GM23338 (cell line): ENCODE measurements around the gene NFKB1. TPM values are rescaled to one million over a fixed set of nuclear protein-coding genes. Genes with fewer than 3 reads are reported as not detected.

ENCODE experiments used
- ATAC-seq: fragments of 200-7000 bp; cut with Tn5 transposase; 3 replicates; pipeline ENCODE4 v1.9.1; 2020
- DNase-seq: peaks from one replicate; pipeline ENCODE4 v3.0.0-alpha.2; 2015; ENCODE audit warnings: low spot score
- H2AFZ ChIP-seq: fragments of 200-600 bp; sonication (generic); 2 replicates; pipeline ENCODE4 v1.8.0; 2016; ENCODE audit warnings: antibody characterized with exemption, mild to moderate bottlenecking, moderate library complexity
- H3F3A ChIP-seq: fragments of 200-600 bp; sonication (generic); replicated peaks from 2 replicates; pipeline ENCODE4 v1.8.0; 2017; ENCODE audit warnings: antibody characterized with exemption, mixed run types, low read depth
- H3K27ac ChIP-seq: fragments of 200-600 bp; sonication (generic); 2 replicates; pipeline ENCODE4 v1.6.1; 2016; ENCODE audit warnings: low read depth
- H3K27me3 ChIP-seq: fragments of 200-600 bp; sonication (generic); 2 replicates; pipeline ENCODE4 v1.8.0; 2016; ENCODE audit warnings: mild to moderate bottlenecking, mixed run types, moderate library complexity; ENCODE audit not compliant: insufficient read depth
- H3K36me3 ChIP-seq: fragments of 200-600 bp; sonication (generic); 2 replicates; pipeline ENCODE4 v1.8.0; 2016; ENCODE audit warnings: mild to moderate bottlenecking; ENCODE audit not compliant: insufficient read depth
- H3K4me1 ChIP-seq: fragments of 200-600 bp; sonication (generic); 2 replicates; pipeline ENCODE4 v1.8.0; 2016; ENCODE audit warnings: mild to moderate bottlenecking, moderate library complexity; ENCODE audit not compliant: insufficient read depth
- H3K4me2 ChIP-seq: fragments of 200-600 bp; sonication (generic); 2 replicates; pipeline ENCODE4 v1.7.1; 2017; ENCODE audit warnings: mixed run types
- H3K4me3 ChIP-seq: fragments of 200-600 bp; sonication (generic); 2 replicates; pipeline ENCODE4 v1.6.1; 2016; ENCODE audit warnings: mixed run types
- H3K79me2 ChIP-seq: fragments of 200-600 bp; sonication (generic); replicated peaks from 2 replicates; pipeline ENCODE4 v1.8.0; 2017; ENCODE audit warnings: mild to moderate bottlenecking; ENCODE audit not compliant: insufficient read depth
- H3K9me2 ChIP-seq: fragments of 200-600 bp; sonication (generic); 2 replicates; pipeline ENCODE4 v1.8.0; 2017; ENCODE audit not compliant: insufficient read depth
- H4K20me1 ChIP-seq: fragments of 200-600 bp; sonication (generic); replicated peaks from 2 replicates; pipeline ENCODE4 v1.8.0; 2017; ENCODE audit warnings: mild to moderate bottlenecking; ENCODE audit not compliant: insufficient read depth
- H3K27ac Mint-ChIP-seq: 2 replicates; pipeline ENCODE4 v1.8.0; 2020; ENCODE audit warnings: inconsistent platforms, mild to moderate bottlenecking, moderate library complexity, mixed read lengths
- H3K27me3 Mint-ChIP-seq: 3 replicates; pipeline ENCODE4 v1.8.0; 2022; ENCODE audit warnings: low read depth, mild to moderate bottlenecking, moderate library complexity, mixed read lengths, inconsistent platforms; ENCODE audit not compliant: insufficient read depth, poor library complexity
- H3K36me3 Mint-ChIP-seq: 3 replicates; pipeline ENCODE4 v1.8.0; 2021; ENCODE audit warnings: low read depth, mild to moderate bottlenecking, inconsistent platforms, moderate library complexity, mixed read lengths
- H3K4me1 Mint-ChIP-seq: 3 replicates; pipeline ENCODE4 v1.8.0; 2020; ENCODE audit warnings: mild to moderate bottlenecking, inconsistent platforms, mixed read lengths
- H3K4me3 Mint-ChIP-seq: 3 replicates; pipeline ENCODE4 v1.8.0; 2021; ENCODE audit warnings: moderate library complexity, mild to moderate bottlenecking, inconsistent platforms, mixed read lengths
- H3K9me3 Mint-ChIP-seq: 3 replicates; pipeline ENCODE4 v1.8.0; 2020; ENCODE audit warnings: moderate library complexity, mild to moderate bottlenecking, inconsistent platforms, mixed read lengths
- EZH2 ChIP-seq: fragments of 200-600 bp; sonication (generic); IDR thresholded peaks from one replicate; pipeline ENCODE4 v1.8.0; 2017; ENCODE audit warnings: antibody characterized with exemption, mild to moderate bottlenecking, low read depth; ENCODE audit not compliant: unreplicated experiment
- EZH2phosphoT487 ChIP-seq: fragments of 200-600 bp; sonication (generic); IDR thresholded peaks from one replicate; pipeline ENCODE4 v1.8.1; 2018; ENCODE audit warnings: antibody characterized with exemption; ENCODE audit not compliant: unreplicated experiment
- JUNB ChIP-seq: IDR thresholded peaks from one replicate; pipeline ENCODE4 v1.6.1; 2016; ENCODE audit warnings: antibody characterized with exemption; ENCODE audit not compliant: unreplicated experiment
- NANOG ChIP-seq: IDR thresholded peaks from 2 replicates; pipeline ENCODE4 v1.6.1; 2016; ENCODE audit warnings: antibody characterized with exemption, borderline replicate concordance
- STAT1 ChIP-seq: IDR thresholded peaks from one replicate; pipeline ENCODE4 v1.6.1; 2016; ENCODE audit warnings: antibody characterized with exemption; ENCODE audit not compliant: unreplicated experiment
- ZNF114 ChIP-seq: fragments of 250-450 bp; sonication (Bioruptor Pico); IDR thresholded peaks from 2 replicates; pipeline ENCODE4 v1.5.0; 2020; ENCODE audit warnings: mild to moderate bottlenecking, moderate library complexity
- ZNF331 ChIP-seq: fragments of 250-450 bp; sonication (Bioruptor Pico); IDR thresholded peaks from 2 replicates; pipeline ENCODE4 v1.5.0; 2020; ENCODE audit warnings: low read depth, mild to moderate bottlenecking, moderate library complexity
- polyA plus RNA-seq: library from polyadenylated mRNA; unstranded; fragments of >200 nt; fragmentation: Nextera tagmentation; extraction: Ambion mirVana; gene quantifications from 2 replicates; pipeline ENCODE4 v1.2.1, GENCODE V29; 2016
- total RNA-seq: library from RNA; depleted of rRNA; stranded (reverse); fragments of >200 nt; shearing (Covaris generic); gene quantifications from 2 replicates; pipeline ENCODE4 v1.2.3, GENCODE V29; 2014
- TF ChIP-seq, protein P1 (sequence below): IDR thresholded peaks from 2 replicates; pipeline ENCODE4 v1.6.1; 2016; ENCODE audit warnings: antibody characterized with exemption
- TF ChIP-seq, protein P2 (sequence below): fragments of 250-450 bp; sonication (Bioruptor Pico); IDR thresholded peaks from 2 replicates; pipeline ENCODE4 v1.5.0; 2020; ENCODE audit warnings: mild to moderate bottlenecking, moderate library complexity
- TF ChIP-seq, protein P3 (sequence below): IDR thresholded peaks from one replicate; pipeline ENCODE4 v1.6.1; 2018; ENCODE audit warnings: antibody characterized with exemption; ENCODE audit not compliant: unreplicated experiment

Gene NFKB1
- total and polyA plus RNA-seq, 2 experiments from 2014 or later, result 0.82 to 4.6 TPM

DNA sequence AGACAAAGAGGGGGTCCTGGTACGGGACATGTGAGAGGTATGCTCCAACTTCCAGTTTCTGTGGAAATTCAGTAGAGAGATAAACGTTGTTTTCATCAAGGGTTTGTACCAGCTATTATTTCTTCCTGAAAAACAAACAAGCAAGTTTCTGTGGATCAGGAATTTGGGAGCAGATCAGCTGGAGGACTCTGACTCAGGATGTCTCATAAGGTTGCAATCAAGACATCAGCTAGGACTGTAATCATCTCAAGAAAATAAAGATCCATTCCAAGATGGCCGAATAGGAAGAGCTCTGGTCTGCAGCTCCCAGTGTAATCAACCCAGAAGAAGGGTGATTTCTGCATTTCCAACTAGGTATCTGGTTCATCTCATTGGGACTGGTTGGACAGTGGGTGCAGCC, 23.5 kb upstream of the NFKB1 start:
- H3K4me2 ChIP-seq, result no peak overlapping the region
- no peaks in the 10 kb centered on the region for H3K4me1 Mint-ChIP-seq

More for the DNA sequence above, 23.5 kb upstream of the NFKB1 start:
- Mint-ChIP-seq H3K27ac (no peak overlapping the region), H3K36me3 (peaks cover 10% of the 10 kb centered on the region; the same call in 1 of the 3 replicates), H3K9me3 (peaks cover 50% of the 10 kb centered on the region), H3K27me3 (no peaks in the 10 kb centered on the region), H3K4me3 (no peak overlapping the region)
- ATAC-seq, result no peak
- TF ChIP-seq NANOG, result no peak
- no peak for TF ChIP-seq JUNB
- no peak for TF ChIP-seq ZNF331 (CRISPR knock-in tag)
- TF ChIP-seq, protein P1, sequence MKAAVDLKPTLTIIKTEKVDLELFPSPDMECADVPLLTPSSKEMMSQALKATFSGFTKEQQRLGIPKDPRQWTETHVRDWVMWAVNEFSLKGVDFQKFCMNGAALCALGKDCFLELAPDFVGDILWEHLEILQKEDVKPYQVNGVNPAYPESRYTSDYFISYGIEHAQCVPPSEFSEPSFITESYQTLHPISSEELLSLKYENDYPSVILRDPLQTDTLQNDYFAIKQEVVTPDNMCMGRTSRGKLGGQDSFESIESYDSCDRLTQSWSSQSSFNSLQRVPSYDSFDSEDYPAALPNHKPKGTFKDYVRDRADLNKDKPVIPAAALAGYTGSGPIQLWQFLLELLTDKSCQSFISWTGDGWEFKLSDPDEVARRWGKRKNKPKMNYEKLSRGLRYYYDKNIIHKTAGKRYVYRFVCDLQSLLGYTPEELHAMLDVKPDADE, result no peak
- TF ChIP-seq, protein P2, sequence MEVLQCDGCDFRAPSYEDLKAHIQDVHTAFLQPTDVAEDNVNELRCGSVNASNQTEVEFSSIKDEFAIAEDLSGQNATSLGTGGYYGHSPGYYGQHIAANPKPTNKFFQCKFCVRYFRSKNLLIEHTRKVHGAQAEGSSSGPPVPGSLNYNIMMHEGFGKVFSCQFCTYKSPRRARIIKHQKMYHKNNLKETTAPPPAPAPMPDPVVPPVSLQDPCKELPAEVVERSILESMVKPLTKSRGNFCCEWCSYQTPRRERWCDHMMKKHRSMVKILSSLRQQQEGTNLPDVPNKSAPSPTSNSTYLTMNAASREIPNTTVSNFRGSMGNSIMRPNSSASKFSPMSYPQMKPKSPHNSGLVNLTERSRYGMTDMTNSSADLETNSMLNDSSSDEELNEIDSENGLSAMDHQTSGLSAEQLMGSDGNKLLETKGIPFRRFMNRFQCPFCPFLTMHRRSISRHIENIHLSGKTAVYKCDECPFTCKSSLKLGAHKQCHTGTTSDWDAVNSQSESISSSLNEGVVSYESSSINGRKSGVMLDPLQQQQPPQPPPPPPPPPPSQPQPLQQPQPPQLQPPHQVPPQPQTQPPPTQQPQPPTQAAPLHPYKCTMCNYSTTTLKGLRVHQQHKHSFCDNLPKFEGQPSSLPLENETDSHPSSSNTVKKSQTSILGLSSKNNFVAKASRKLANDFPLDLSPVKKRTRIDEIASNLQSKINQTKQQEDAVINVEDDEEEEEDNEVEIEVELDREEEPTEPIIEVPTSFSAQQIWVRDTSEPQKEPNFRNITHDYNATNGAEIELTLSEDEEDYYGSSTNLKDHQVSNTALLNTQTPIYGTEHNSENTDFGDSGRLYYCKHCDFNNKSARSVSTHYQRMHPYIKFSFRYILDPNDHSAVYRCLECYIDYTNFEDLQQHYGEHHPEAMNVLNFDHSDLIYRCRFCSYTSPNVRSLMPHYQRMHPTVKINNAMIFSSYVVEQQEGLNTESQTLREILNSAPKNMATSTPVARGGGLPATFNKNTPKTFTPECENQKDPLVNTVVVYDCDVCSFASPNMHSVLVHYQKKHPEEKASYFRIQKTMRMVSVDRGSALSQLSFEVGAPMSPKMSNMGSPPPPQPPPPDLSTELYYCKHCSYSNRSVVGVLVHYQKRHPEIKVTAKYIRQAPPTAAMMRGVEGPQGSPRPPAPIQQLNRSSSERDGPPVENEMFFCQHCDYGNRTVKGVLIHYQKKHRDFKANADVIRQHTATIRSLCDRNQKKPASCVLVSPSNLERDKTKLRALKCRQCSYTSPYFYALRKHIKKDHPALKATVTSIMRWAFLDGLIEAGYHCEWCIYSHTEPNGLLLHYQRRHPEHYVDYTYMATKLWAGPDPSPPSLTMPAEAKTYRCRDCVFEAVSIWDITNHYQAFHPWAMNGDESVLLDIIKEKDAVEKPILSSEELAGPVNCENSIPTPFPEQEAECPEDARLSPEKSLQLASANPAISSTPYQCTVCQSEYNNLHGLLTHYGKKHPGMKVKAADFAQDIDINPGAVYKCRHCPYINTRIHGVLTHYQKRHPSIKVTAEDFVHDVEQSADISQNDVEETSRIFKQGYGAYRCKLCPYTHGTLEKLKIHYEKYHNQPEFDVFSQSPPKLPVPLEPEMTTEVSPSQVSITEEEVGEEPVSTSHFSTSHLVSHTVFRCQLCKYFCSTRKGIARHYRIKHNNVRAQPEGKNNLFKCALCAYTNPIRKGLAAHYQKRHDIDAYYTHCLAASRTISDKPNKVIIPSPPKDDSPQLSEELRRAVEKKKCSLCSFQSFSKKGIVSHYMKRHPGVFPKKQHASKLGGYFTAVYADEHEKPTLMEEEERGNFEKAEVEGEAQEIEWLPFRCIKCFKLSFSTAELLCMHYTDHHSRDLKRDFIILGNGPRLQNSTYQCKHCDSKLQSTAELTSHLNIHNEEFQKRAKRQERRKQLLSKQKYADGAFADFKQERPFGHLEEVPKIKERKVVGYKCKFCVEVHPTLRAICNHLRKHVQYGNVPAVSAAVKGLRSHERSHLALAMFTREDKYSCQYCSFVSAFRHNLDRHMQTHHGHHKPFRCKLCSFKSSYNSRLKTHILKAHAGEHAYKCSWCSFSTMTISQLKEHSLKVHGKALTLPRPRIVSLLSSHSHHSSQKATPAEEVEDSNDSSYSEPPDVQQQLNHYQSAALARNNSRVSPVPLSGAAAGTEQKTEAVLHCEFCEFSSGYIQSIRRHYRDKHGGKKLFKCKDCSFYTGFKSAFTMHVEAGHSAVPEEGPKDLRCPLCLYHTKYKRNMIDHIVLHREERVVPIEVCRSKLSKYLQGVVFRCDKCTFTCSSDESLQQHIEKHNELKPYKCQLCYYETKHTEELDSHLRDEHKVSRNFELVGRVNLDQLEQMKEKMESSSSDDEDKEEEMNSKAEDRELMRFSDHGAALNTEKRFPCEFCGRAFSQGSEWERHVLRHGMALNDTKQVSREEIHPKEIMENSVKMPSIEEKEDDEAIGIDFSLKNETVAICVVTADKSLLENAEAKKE (CRISPR knock-in tag), result no peak
- TF ChIP-seq, protein P3, sequence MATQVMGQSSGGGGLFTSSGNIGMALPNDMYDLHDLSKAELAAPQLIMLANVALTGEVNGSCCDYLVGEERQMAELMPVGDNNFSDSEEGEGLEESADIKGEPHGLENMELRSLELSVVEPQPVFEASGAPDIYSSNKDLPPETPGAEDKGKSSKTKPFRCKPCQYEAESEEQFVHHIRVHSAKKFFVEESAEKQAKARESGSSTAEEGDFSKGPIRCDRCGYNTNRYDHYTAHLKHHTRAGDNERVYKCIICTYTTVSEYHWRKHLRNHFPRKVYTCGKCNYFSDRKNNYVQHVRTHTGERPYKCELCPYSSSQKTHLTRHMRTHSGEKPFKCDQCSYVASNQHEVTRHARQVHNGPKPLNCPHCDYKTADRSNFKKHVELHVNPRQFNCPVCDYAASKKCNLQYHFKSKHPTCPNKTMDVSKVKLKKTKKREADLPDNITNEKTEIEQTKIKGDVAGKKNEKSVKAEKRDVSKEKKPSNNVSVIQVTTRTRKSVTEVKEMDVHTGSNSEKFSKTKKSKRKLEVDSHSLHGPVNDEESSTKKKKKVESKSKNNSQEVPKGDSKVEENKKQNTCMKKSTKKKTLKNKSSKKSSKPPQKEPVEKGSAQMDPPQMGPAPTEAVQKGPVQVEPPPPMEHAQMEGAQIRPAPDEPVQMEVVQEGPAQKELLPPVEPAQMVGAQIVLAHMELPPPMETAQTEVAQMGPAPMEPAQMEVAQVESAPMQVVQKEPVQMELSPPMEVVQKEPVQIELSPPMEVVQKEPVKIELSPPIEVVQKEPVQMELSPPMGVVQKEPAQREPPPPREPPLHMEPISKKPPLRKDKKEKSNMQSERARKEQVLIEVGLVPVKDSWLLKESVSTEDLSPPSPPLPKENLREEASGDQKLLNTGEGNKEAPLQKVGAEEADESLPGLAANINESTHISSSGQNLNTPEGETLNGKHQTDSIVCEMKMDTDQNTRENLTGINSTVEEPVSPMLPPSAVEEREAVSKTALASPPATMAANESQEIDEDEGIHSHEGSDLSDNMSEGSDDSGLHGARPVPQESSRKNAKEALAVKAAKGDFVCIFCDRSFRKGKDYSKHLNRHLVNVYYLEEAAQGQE, result no peak
- TF ChIP-seq EZH2phosphoT487, result no peak
- no peak for TF ChIP-seq STAT1
- TF ChIP-seq ZNF114 (CRISPR knock-in tag), result no peak
- TF ChIP-seq EZH2, result no peak
- H3K79me2 ChIP-seq, result no peaks in the 10 kb centered on the region
- no peaks in the 10 kb centered on the region for H3K4me1 ChIP-seq
- H4K20me1 ChIP-seq, result no peaks in the 10 kb centered on the region
- no peaks in the 10 kb centered on the region for H3K27me3 ChIP-seq
- H2AFZ ChIP-seq, result peak overlapping the region; percentile 89
- H3K27ac ChIP-seq, result no peak overlapping the region
- H3K9me2 ChIP-seq, result 0 out of 2 replicates have a peak, but pooled peaks cover 8% of the 10 kb centered on the region
- no peak for DNase-seq
- H3K4me3 ChIP-seq, result no peak overlapping the region
- H3F3A ChIP-seq, result no peaks in the 10 kb centered on the region
- H3K36me3 ChIP-seq, result no peaks in the 10 kb centered on the region
